ENCODE results near the gene PDHX.
A peak's percentile ranks its signal among the peaks of the same experiment; 100 is the strongest.
"Not testable (repeated sequence)": the region's sequence is repeated elsewhere in the genome, so short reads cannot be mapped to it uniquely, and the experiment has no call there.

PDHX gene

GRCh38 chr11:35028007-35028406, 111.6 kb downstream of the PDHX start:
- not testable (repeated sequence) for DNase-seq

GRCh38 chr11:35029979-35030682, 113.7 kb downstream of the PDHX start:
- DNase-seq: peak in 1 of 2 experiments; percentile 31

GRCh38 chr11:35030716-35031213, 114.3 kb downstream of the PDHX start:
- DNase-seq: peak; percentile 37 to 55

- DNase-seq: no peak
Measured at GRCh38 chr11:35031346-35031745, 114.9 kb downstream of the PDHX start.

- DNase-seq: no peak
Measured at GRCh38 chr11:35031867-35032266, 115.4 kb downstream of the PDHX start.

- no peak for DNase-seq
Measured at GRCh38 chr11:35033011-35033410, 116.6 kb downstream of the PDHX start.

GRCh38 chr11:35034401-35034800, 118.0 kb downstream of the PDHX start:
- DNase-seq: no peak

GRCh38 chr11:35035894-35036408, 119.5 kb downstream of the PDHX start:
- no peak for DNase-seq

GRCh38 chr11:35036639-35037038, 120.2 kb downstream of the PDHX start:
- no peak for DNase-seq

- DNase-seq: peak in 1 of 2 experiments; percentile 35
Measured at GRCh38 chr11:35038211-35038928, 122.0 kb downstream of the PDHX start.

GRCh38 chr11:35039076-35039475, 122.7 kb downstream of the PDHX start:
- DNase-seq: no peak

- DNase-seq: peak; percentile 49 to 68
Measured at GRCh38 chr11:35040221-35040942, 124.0 kb downstream of the PDHX start.

GRCh38 chr11:35041070-35041554, 124.7 kb downstream of the PDHX start:
- no peak for DNase-seq

GRCh38 chr11:35042224-35042623, 125.8 kb downstream of the PDHX start:
- DNase-seq: no peak

- no peak for DNase-seq
Measured at GRCh38 chr11:35042913-35043312, 126.5 kb downstream of the PDHX start.

GRCh38 chr11:35043936-35044335, 127.5 kb downstream of the PDHX start:
- DNase-seq: no peak

- DNase-seq: peak; percentile 43 to 48
Measured at GRCh38 chr11:35045236-35045820, 128.9 kb downstream of the PDHX start.
